GM12892 (cell line): ENCODE results near the gene ZNF451.

Experiments
- DNase-seq: peaks from one replicate; pipeline ENCODE4 v3.0.0; 2011; ENCODE audit not compliant: insufficient read length
- FAIRE-seq: peaks from 2 replicates; lab custom pipeline; 2011; peaks lifted over from hg19 to GRCh38; lab: Jason Lieb, UNC
- POLR2A ChIP-seq: IDR thresholded peaks from 2 replicates; pipeline ENCODE4 v1.6.1; 2011; ENCODE audit warnings: low read depth, low read length, control low read depth
- POLR2AphosphoS5 ChIP-seq: IDR thresholded peaks from 2 replicates; pipeline ENCODE4 v1.6.1; 2011; ENCODE audit warnings: low read depth, low read length, control low read depth
- TAF1 ChIP-seq: IDR thresholded peaks from 2 replicates; pipeline ENCODE4 v1.6.1; 2011; ENCODE audit warnings: low read depth, mild to moderate bottlenecking, control low read depth, low read length, borderline replicate concordance

The ZNF451 gene

GRCh38 chr6:57201718-57202117, 111.7 kb downstream of the ZNF451 start:
- TF ChIP-seq TAF1 = no peak
- TF ChIP-seq POLR2A = no peak
- no peak for TF ChIP-seq POLR2AphosphoS5
- DNase-seq (no peak), FAIRE-seq (no peak)

GRCh38 chr6:57205550-57206328, 115.8 kb downstream of the ZNF451 start:
- DNase-seq = no peak
- TF ChIP-seq POLR2A (no peak), POLR2AphosphoS5 (no peak), TAF1 (no peak)
- peak; percentile 27 for FAIRE-seq

DNA sequence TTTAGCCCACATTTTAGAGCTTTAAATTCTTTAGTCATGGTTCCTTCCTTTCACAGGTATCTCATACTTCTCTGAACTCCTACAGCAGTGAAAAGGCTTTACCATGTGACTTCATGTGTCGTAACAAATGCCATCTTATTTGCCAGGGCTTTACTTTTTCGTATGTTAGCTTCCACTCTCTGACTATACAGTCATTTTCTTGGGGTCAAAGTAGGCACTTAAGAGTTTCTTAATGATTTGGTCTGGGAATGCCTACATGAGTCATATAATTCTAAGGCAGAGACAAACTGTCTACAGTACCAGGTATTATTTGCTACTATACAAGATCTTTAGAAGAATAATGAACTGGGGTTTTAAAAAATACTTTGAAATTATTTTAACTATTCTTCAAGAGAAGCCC, 117.2 kb downstream of the ZNF451 start:
- FAIRE-seq (no peak), DNase-seq (no peak)
- TF ChIP-seq POLR2AphosphoS5 (no peak), TAF1 (no peak), POLR2A (no peak)

DNA sequence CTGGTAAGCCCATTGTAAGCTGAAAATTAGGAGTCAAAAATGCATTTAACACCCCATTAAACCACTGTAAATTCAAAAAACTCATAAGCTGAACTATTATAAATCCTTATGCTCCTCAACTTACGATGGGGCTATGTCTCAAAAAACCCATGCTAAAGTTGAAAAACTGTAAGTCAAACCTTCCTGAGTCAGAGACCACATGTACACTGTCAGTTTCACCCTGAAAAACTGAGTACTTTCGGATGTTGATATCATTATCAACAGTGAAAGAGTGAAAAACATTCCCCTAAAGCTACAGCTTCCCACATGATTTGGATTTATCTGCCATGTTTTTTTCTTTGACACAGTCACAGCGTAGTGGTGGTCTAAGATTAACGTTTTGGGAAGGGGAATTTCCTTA, 117.9 kb downstream of the ZNF451 start:
- DNase-seq = no peak
- TF ChIP-seq POLR2A (no peak), TAF1 (no peak), POLR2AphosphoS5 (no peak)
- peak; percentile 50 for FAIRE-seq

DNA sequence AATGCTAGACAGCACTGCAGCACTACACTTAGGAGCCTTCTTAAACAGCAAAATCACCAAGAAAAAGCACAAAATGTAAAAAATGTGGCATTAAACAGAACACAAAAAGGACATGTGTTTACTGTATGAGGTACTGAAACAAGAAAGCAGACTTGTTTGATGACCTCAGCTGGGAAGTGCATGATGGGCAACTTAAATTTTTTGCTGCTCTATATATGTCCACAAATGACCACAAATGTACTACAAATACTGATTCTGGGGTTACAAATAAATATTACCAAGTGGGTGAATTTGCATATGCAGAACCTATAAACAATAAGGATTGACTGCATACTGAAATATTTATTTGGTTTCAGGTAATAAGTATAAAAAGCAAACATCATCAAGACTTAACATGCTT, 119.0 kb downstream of the ZNF451 start:
- FAIRE-seq (peak; percentile 61), DNase-seq (no peak)
- TF ChIP-seq TAF1 = no peak
- TF ChIP-seq POLR2A = no peak
- TF ChIP-seq POLR2AphosphoS5 = no peak

GRCh38 chr6:57210060-57210459, 120.1 kb downstream of the ZNF451 start:
- TF ChIP-seq POLR2A = no peak
- no peak for TF ChIP-seq POLR2AphosphoS5
- TF ChIP-seq TAF1 = no peak
- DNase-seq (no peak), FAIRE-seq (no peak)

- no peak for FAIRE-seq
- TF ChIP-seq TAF1 = no peak
- no peak for TF ChIP-seq POLR2AphosphoS5
- TF ChIP-seq POLR2A = no peak
- DNase-seq = no peak
Observed at GRCh38 chr6:57215260-57215659, 125.3 kb downstream of the ZNF451 start.

DNA sequence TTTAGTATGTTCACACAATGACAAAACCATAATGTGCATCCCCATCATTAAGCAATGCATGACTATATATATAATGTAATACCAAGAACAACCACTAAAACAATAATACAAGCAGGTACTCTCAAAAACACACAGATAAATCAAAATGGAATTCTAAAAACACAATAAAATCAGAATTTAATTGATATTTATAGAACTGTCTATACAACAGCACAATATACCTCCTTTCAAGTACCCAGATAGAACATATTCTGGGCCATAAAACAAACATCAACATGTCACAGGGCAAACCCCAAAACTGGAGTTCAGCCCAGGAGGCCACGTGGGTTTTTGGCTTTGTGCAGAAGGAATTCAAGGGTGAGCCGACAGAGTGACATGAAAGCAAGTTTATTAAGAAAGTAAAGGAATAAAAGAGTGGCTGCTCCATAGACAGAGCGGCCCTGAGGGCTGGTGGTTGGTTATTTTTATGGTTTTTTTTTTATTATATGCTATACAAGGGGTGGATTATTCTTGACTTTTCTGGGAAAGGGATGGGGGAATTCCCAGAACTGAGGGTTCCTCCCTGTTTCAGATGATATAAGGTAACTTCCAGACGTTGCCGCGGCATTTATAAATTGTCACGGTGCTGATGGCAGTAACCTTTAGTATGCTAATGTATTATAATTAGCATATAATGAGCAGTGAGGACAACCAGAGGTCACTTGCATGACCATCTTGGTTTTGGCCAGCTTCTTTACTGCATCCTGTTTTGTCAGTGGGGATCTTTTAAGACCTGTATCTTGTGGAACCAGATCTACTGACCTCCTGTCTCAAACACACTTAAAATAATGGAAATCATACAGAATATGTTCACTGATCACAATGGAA, 126.5 kb downstream of the ZNF451 start:
- DNase-seq (no peak), FAIRE-seq (no peak)
- TF ChIP-seq POLR2AphosphoS5 = no peak
- TF ChIP-seq TAF1 = no peak
- TF ChIP-seq POLR2A = no peak

DNA sequence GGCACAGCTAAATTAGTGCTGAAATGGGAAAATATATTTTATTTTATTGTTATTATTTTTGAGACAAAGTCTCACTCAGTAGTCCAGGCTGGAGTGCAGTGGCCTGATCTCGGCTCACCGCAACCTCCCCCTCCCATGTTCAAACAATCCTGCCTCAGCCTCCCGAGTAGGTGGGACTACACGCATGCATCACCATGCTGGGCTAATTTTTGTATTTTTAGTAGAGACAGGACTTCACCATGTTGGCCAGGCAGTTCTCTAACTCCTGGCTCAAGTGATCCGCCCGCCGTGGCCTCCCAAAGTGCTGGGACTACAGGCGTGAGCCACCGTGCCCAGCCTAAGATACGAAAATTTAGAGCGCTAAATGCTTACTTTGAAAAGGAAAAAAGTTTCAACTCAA, 127.3 kb downstream of the ZNF451 start:
- DNase-seq (no peak), FAIRE-seq (no peak)
- no peak for TF ChIP-seq POLR2AphosphoS5
- no peak for TF ChIP-seq POLR2A
